HG03354 (cell line): Measurements from ENCODE around the gene AIMP2.
"Not testable (repeated sequence)": the region's sequence is repeated elsewhere in the genome, so short reads cannot be mapped to it uniquely, and the experiment has no call there.

ENCODE experiments used
- ATAC-seq: cut with Tn5 transposase; IDR thresholded peaks from one replicate; pipeline ENCODE4 v1.9.1; 2021; ENCODE audit warnings: mild to moderate bottlenecking; ENCODE audit not compliant: unreplicated experiment, poor library complexity, severe bottlenecking

AIMP2 gene

GRCh38 chr7:6023974-6024435, 14.9 kb downstream of the AIMP2 start:
- ATAC-seq: no peak

- ATAC-seq: peak; percentile 96
These were observed 17.1 kb downstream of the AIMP2 start for GRCh38 chr7:6026011-6026819.

- no peak for ATAC-seq
These were observed 17.8 kb downstream of the AIMP2 start for GRCh38 chr7:6026820-6027311.

GRCh38 chr7:6027806-6028365, 18.8 kb downstream of the AIMP2 start:
- no peak for ATAC-seq

- no peak for ATAC-seq
These were observed 19.5 kb downstream of the AIMP2 start for GRCh38 chr7:6028563-6028962.

- no peak for ATAC-seq
These were observed 21.9 kb downstream of the AIMP2 start, which contains the start of gene ANKRD61 for GRCh38 chr7:6030988-6031387. TSS of gene ANKRD61 (plus strand) at chr7:6031376. CDS start at chr7:6031376, 0 bp downstream.

- no peak for ATAC-seq
These were observed 22.5 kb downstream of the AIMP2 start for GRCh38 chr7:6031567-6031966.

GRCh38 chr7:6032167-6032566, 23.1 kb downstream of the AIMP2 start:
- ATAC-seq: no peak

- no peak for ATAC-seq
These were observed 23.6 kb downstream of the AIMP2 start for GRCh38 chr7:6032641-6033040.

- ATAC-seq: no peak
These were observed 26.1 kb downstream of the AIMP2 start for GRCh38 chr7:6035165-6035564.

GRCh38 chr7:6035686-6036085, 26.6 kb downstream of the AIMP2 start:
- ATAC-seq: no peak

GRCh38 chr7:6049780-6050179, 40.7 kb downstream of the AIMP2 start:
- ATAC-seq: no peak

- ATAC-seq: not testable (repeated sequence)
These were observed 42.1 kb downstream of the AIMP2 start for GRCh38 chr7:6051185-6051584.

GRCh38 chr7:6056616-6057015, 47.5 kb downstream of the AIMP2 start:
- ATAC-seq: no peak

- no peak for ATAC-seq
These were observed 48.5 kb downstream of the AIMP2 start for GRCh38 chr7:6057316-6058129.

GRCh38 chr7:6059941-6060340, 50.9 kb downstream of the AIMP2 start:
- ATAC-seq: not testable (repeated sequence)

GRCh38 chr7:6071406-6071805, 62.3 kb downstream of the AIMP2 start:
- ATAC-seq: peak; percentile 82
